H1 (cell line): Measurements from ENCODE around the gene TRIM31. TPM values are rescaled to one million over a fixed set of nuclear protein-coding genes. Genes with fewer than 3 reads are reported as not detected.

Source experiments
- CTCF ChIA-PET: fragments of 300-600 bp; sonication (Branson Sonifier 250); formaldehyde crosslinking; loops from one replicate; lab custom pipeline; 2021; ENCODE audit not compliant: partially characterized antibody; lab: Charles Lee
- POLR2A ChIA-PET: fragments of 300-600 bp; sonication (Branson Sonifier 250); formaldehyde crosslinking; loops from one replicate; lab custom pipeline; 2021; ENCODE audit warnings: inconsistent platforms; ENCODE audit not compliant: partially characterized antibody; lab: Charles Lee
- DNase-seq, 2 experiments: peaks; one replicate each; pipeline versions ENCODE4 v3.0.0 to v3.0.0-alpha.2; 2010 to 2022; ENCODE audit warnings: low spot score in 2 of 2, low read depth in 1 of 2, mixed read lengths in 1 of 2
- FAIRE-seq: peaks from 2 replicates; lab custom pipeline; 2011; peaks lifted over from hg19 to GRCh38; lab: Jason Lieb, UNC
- H2AFZ ChIP-seq: 2 replicates; pipeline ENCODE4 v1.8.1; 2012; ENCODE audit warnings: low read length, inconsistent platforms
- H2AK5ac ChIP-seq: 2 replicates; pipeline ENCODE4 v1.6.1; 2013; ENCODE audit warnings: low read depth, low read length
- H2BK120ac ChIP-seq: replicated peaks from 2 replicates; pipeline ENCODE3; 2013; ENCODE audit warnings: low read depth, low read length, inconsistent platforms
- H2BK12ac ChIP-seq: 2 replicates; pipeline ENCODE4 v1.6.1; 2013; ENCODE audit warnings: low read depth, low read length
- H2BK15ac ChIP-seq: 2 replicates; pipeline ENCODE4 v1.6.1; 2013; ENCODE audit warnings: low read length
- H2BK20ac ChIP-seq: 2 replicates; pipeline ENCODE4 v1.6.1; 2013; ENCODE audit warnings: low read length
- H2BK5ac ChIP-seq: 2 replicates; pipeline ENCODE4 v1.6.1; 2013; ENCODE audit warnings: low read depth, low read length
- H3K14ac ChIP-seq: 2 replicates; pipeline ENCODE4 v1.6.1; 2013; ENCODE audit warnings: inconsistent platforms; ENCODE audit not compliant: insufficient read length
- H3K18ac ChIP-seq: 2 replicates; pipeline ENCODE4 v1.6.1; 2013; ENCODE audit warnings: low read length; ENCODE audit errors: extremely low read depth
- H3K23ac ChIP-seq: 2 replicates; pipeline ENCODE4 v1.6.1; 2013; ENCODE audit warnings: inconsistent platforms; ENCODE audit not compliant: insufficient read length
- H3K23me2 ChIP-seq: 2 replicates; pipeline ENCODE4 v1.6.1; 2013; ENCODE audit warnings: low read depth, low read length
- H3K27ac ChIP-seq: 2 replicates; pipeline ENCODE4 v1.6.1; 2011; ENCODE audit warnings: low read depth, low read length, inconsistent platforms
- H3K27me3 ChIP-seq, 4 experiments: replicated peaks in 1 of 4; 1 replicate in 1 of 4; 2 replicates in 3 of 4; pipeline versions ENCODE4 v1.6.1 to v1.8.1; 2011 to 2013; ENCODE audit warnings: low read length in 3 of 4, mild to moderate bottlenecking in 3 of 4, inconsistent platforms in 2 of 4, mixed read lengths in 2 of 4, moderate library complexity in 1 of 4; ENCODE audit not compliant: control insufficient read depth in 3 of 4, insufficient read depth in 3 of 4; ENCODE audit errors: extremely low read depth in 1 of 4
- H3K36me3 ChIP-seq, 4 experiments: 2 replicates each; pipeline versions ENCODE4 v1.6.1 to v1.8.1; 2011 to 2013; ENCODE audit warnings: mild to moderate bottlenecking in 4 of 4, low read length in 3 of 4, moderate library complexity in 2 of 4, control low read depth in 1 of 4, inconsistent platforms in 1 of 4; ENCODE audit not compliant: insufficient read depth in 4 of 4, control insufficient read depth in 2 of 4
- H3K4ac ChIP-seq: replicated peaks from 2 replicates; pipeline ENCODE3; 2013; ENCODE audit warnings: low read length, low read depth, mixed read lengths, inconsistent platforms; ENCODE audit not compliant: insufficient read length
- H3K4me1 ChIP-seq, 4 experiments: replicated peaks in 1 of 4; 1 replicate in 1 of 4; 2 replicates in 3 of 4; pipeline versions ENCODE4 v1.6.1 to v1.8.1; 2011 to 2013; ENCODE audit warnings: low read length in 3 of 4, inconsistent platforms in 2 of 4, mixed read lengths in 1 of 4; ENCODE audit not compliant: insufficient read depth in 4 of 4, control insufficient read depth in 3 of 4
- H3K4me2 ChIP-seq, 2 experiments: 2 replicates each; pipeline versions ENCODE4 v1.6.1 to v1.8.1; 2011 to 2013; ENCODE audit warnings: low read depth in 2 of 2, low read length in 2 of 2, control low read depth in 1 of 2, inconsistent platforms in 1 of 2, mild to moderate bottlenecking in 1 of 2; ENCODE audit not compliant: insufficient read depth in 1 of 2
- H3K4me3 ChIP-seq, 4 experiments: fragments of 200-600, 300-600 bp in 1 of 4; sonication (generic), shearing (Covaris generic), sonication (Bioruptor Twin) in 1 of 4; 2 replicates each; pipeline versions ENCODE4 v1.5.1 to v1.8.1; 2011 to 2016; ENCODE audit warnings: low read length in 4 of 4, low read depth in 3 of 4, control low read depth in 2 of 4, inconsistent platforms in 2 of 4, mild to moderate bottlenecking in 2 of 4, mixed read lengths in 1 of 4, moderate library complexity in 1 of 4; ENCODE audit not compliant: insufficient read depth in 2 of 4; ENCODE audit errors: extremely low read depth in 1 of 4
- H3K56ac ChIP-seq: replicated peaks from 2 replicates; pipeline ENCODE3; 2013; ENCODE audit warnings: low read depth, mild to moderate bottlenecking, mixed read lengths, low read length, inconsistent platforms; ENCODE audit not compliant: insufficient read length
- H3K79me1 ChIP-seq: 2 replicates; pipeline ENCODE4 v1.6.1; 2013; ENCODE audit warnings: low read depth, low read length, control low read depth
- H3K79me2 ChIP-seq, 2 experiments: 2 replicates each; pipeline versions ENCODE4 v1.6.1 to v1.8.1; 2012 to 2013; ENCODE audit warnings: low read length in 2 of 2, mild to moderate bottlenecking in 2 of 2, inconsistent platforms in 1 of 2; ENCODE audit not compliant: insufficient read depth in 2 of 2, control insufficient read depth in 1 of 2
- H3K9ac ChIP-seq, 4 experiments: replicated peaks in 1 of 4; 1 replicate in 1 of 4; 2 replicates in 3 of 4; pipeline versions ENCODE4 v1.6.1 to v1.8.1; 2011 to 2013; ENCODE audit warnings: low read depth in 3 of 4, low read length in 3 of 4, control low read depth in 2 of 4, mild to moderate bottlenecking in 2 of 4, moderate library complexity in 2 of 4, inconsistent platforms in 1 of 4; ENCODE audit errors: extremely low read depth in 1 of 4
- H3K9me3 ChIP-seq, 2 experiments: 2 replicates each; pipeline versions ENCODE4 v1.6.1 to v1.8.1; 2012 to 2013; ENCODE audit warnings: mild to moderate bottlenecking in 2 of 2, moderate library complexity in 2 of 2, control low read depth in 1 of 2, inconsistent platforms in 1 of 2, low read depth in 1 of 2, low read length in 1 of 2, mixed read lengths in 1 of 2; ENCODE audit not compliant: insufficient read depth in 2 of 2
- H4K20me1 ChIP-seq, 2 experiments: replicated peaks in 1 of 2; 2 replicates each; pipeline versions ENCODE3 to v1.8.1; 2011 to 2013; ENCODE audit warnings: inconsistent platforms in 2 of 2, low read length in 2 of 2, mild to moderate bottlenecking in 1 of 2; ENCODE audit not compliant: insufficient read depth in 2 of 2, control insufficient read depth in 1 of 2
- H4K5ac ChIP-seq: 2 replicates; pipeline ENCODE4 v1.6.1; 2013; ENCODE audit warnings: low read length, low read depth, mixed read lengths, inconsistent platforms; ENCODE audit not compliant: insufficient read length
- H4K8ac ChIP-seq: 2 replicates; pipeline ENCODE4 v1.8.0; 2013; ENCODE audit warnings: mild to moderate bottlenecking, moderate library complexity, low read length, inconsistent platforms; ENCODE audit not compliant: insufficient read depth; ENCODE audit errors: extremely low read depth
- H4K91ac ChIP-seq: replicated peaks from 2 replicates; pipeline ENCODE3; 2013; ENCODE audit warnings: low read length, mixed read lengths, inconsistent platforms; ENCODE audit not compliant: insufficient read length
- E2F6 ChIP-seq: IDR thresholded peaks from 2 replicates; pipeline ENCODE4 v1.6.1; 2012; ENCODE audit warnings: inconsistent platforms
- HDAC2 ChIP-seq, 2 experiments: fragments of 300-600 bp in 1 of 2; sonication (generic) in 1 of 2; IDR thresholded peaks; 2 replicates each; pipeline ENCODE4 v1.6.1; 2011 to 2012; ENCODE audit warnings: low read depth in 2 of 2, low read length in 2 of 2, mild to moderate bottlenecking in 2 of 2, moderate library complexity in 2 of 2, borderline replicate concordance in 1 of 2, inconsistent platforms in 1 of 2
- JUN ChIP-seq: IDR thresholded peaks from 2 replicates; pipeline ENCODE4 v1.6.1; 2011; ENCODE audit warnings: low read depth, mild to moderate bottlenecking, improper control_type of control experiment, low read length
- JUND ChIP-seq: IDR thresholded peaks from 2 replicates; pipeline ENCODE4 v1.6.1; 2011; ENCODE audit warnings: mild to moderate bottlenecking, improper control_type of control experiment, low read length
- KDM1A ChIP-seq: fragments of 200-600, 300-600 bp; sonication (generic); IDR thresholded peaks from 2 replicates; pipeline ENCODE4 v1.7.1; 2016; ENCODE audit warnings: mild to moderate bottlenecking, low read length, borderline replicate concordance
- NRF1 ChIP-seq: IDR thresholded peaks from 2 replicates; pipeline ENCODE4 v1.6.1; 2011; ENCODE audit warnings: mild to moderate bottlenecking, low read depth, low read length, improper control_type of control experiment
- POLR2AphosphoS5 ChIP-seq: IDR thresholded peaks from 2 replicates; pipeline ENCODE4 v1.6.1; 2011; ENCODE audit warnings: low read depth, low read length
- RXRA ChIP-seq: IDR thresholded peaks from 2 replicates; pipeline ENCODE4 v1.6.1; 2011; ENCODE audit warnings: low read depth, mild to moderate bottlenecking, low read length, moderate library complexity; ENCODE audit not compliant: insufficient read depth
- TBP ChIP-seq: IDR thresholded peaks from 2 replicates; pipeline ENCODE4 v1.6.1; 2011; ENCODE audit warnings: low read depth, low read length, improper control_type of control experiment
- TCF12 ChIP-seq: IDR thresholded peaks from 2 replicates; pipeline ENCODE4 v1.6.1; 2011; ENCODE audit warnings: low read depth, mild to moderate bottlenecking, low read length
- WGBS, 2 experiments: shearing (Covaris generic) in 1 of 2; methylation state at CpG; one replicate each; pipeline versions ENCODE4 v1.1.6 to v1.1.7; 2013 to 2015; ENCODE audit warnings: low lambda C conversion rate in 2 of 2, mixed read lengths in 2 of 2, inconsistent platforms in 1 of 2, low coverage in 1 of 2, missing lambda C conversion rate in 1 of 2; ENCODE audit not compliant: insufficient replicate concordance in 2 of 2, insufficient coverage in 1 of 2, insufficient read length in 1 of 2; ENCODE audit errors: extremely low coverage in 1 of 2, missing lambda C conversion rate in 1 of 2; 5-methylcytosine and 5-hydroxymethylcytosine counted together
- polyA plus RNA-seq, 7 experiments: library from polyadenylated mRNA; depleted of rRNA in 3 of 7; stranded (reverse) in 5 of 7; unstranded in 2 of 7; fragments of >200 nt in 5 of 7; fragments of 200-250 nt in 2 of 7; gene quantifications; 1 replicate in 5 of 7; 2 replicates in 1 of 7; 4 replicates in 1 of 7; pipeline versions ENCODE4 v1.2.1 to v1.2.3, GENCODE V29; 2011 to 2013; ENCODE audit warnings: missing spikeins in 2 of 7, mixed read lengths in 2 of 7
- total RNA-seq: library from RNA; stranded (reverse); fragmentation: NEBNext Ultra II Directional; extraction: Animal tissue kit (Norgen Biotek cat#: 25700); gene quantifications from 2 replicates; pipeline ENCODE4 v1.2.1, GENCODE V29; 2021

The TRIM31 gene
- total and polyA plus RNA-seq, 2 of the 8 experiments (the other 6 are each of a cell fraction or from before 2014, with no cell fraction given), result not detected

- Histone ChIP-seq H2BK20ac (no peak overlapping the region), H3K23me2 (peaks cover 8% of the 10 kb centered on the region; the same call in 1 of the 2 replicates), H2BK120ac (no peak overlapping the region), H3K9me3 (no peaks in the 10 kb centered on the region), H4K5ac (no peak overlapping the region), H3K4me2 (peak overlapping the region in 1 of 2 experiments; percentile 52; a peak in 3 of 4 replicates), H3K4ac (no peak overlapping the region), H2BK5ac (no peak overlapping the region), H2AFZ (peak overlapping the region; percentile 84), H3K4me3 (no peak overlapping the region), H3K56ac (no peak overlapping the region), H3K9ac (no peak overlapping the region), H3K14ac (no peak overlapping the region), H3K79me1 (no peaks in the 10 kb centered on the region), H3K27ac (no peak overlapping the region), H4K20me1 (no peaks in the 10 kb centered on the region), H4K91ac (no peak overlapping the region), H3K18ac (no peak overlapping the region), H3K4me1 (no peaks in the 10 kb centered on the region; a peak in 4 of 7 replicates), H3K27me3 (peaks cover 16 to 51% (median 41%) of the 10 kb centered on the region in 4 experiments), H3K79me2 (no peaks in the 10 kb centered on the region), H3K23ac (no peak overlapping the region), H2BK15ac (no peak overlapping the region), H2AK5ac (no peak overlapping the region), H2BK12ac (no peak overlapping the region), H3K36me3 (no peaks in the 10 kb centered on the region), H4K8ac (no peak overlapping the region)
- peak in 1 of 2 experiments; percentile 55 for DNase-seq
- FAIRE-seq, result peak; percentile 82
- 44% methylated on average over 16 of the region's 16 CpGs; no CpG with 5 or more reads in 1 of the 2 experiments for WGBS, 2 experiments
- ChIA-PET POLR2A (interaction anchor here (1.2 to 1.4 kb wide), 2 partner anchors 15 to 27 kb away, joined by 3 to 6 read pairs; no protein-coding TSS in a partner anchor), CTCF (interaction anchor here (0.5 to 10.2 kb wide), 38 partner anchors 8 to 434 kb away, joined by 3 to 166 read pairs (median 5); partner anchors contain the start of gene TRIM31)
- TF ChIP-seq POLR2AphosphoS5 (no peak), TCF12 (no peak), NRF1 (no peak), JUND (0 out of 2 replicates have a peak, but pooled peaks have one; percentile 12), HDAC2 (IDR thresholded peaks at IDR 0.05; ENCODE audit: borderline replicate concordance in 1 of 2, low read depth in 2 of 2, low read length in 2 of 2) (no peak), TBP (no peak), RXRA (no peak), KDM1A (no peak), JUN (no peak), E2F6 (no peak)
Observed at GRCh38 chr6:30130887-30131862, 18.3 kb upstream of the TRIM31 start.
